HCT116 (cell line): ENCODE measurements around the gene GNAT1. TPM values are rescaled to one million over a fixed set of nuclear protein-coding genes. Genes with fewer than 3 reads are reported as not detected.

ENCODE experiments used
- ATAC-seq: fragments of 200-7000 bp; cut with Tn5 transposase; 2 replicates; pipeline ENCODE4 v1.9.1; 2020; ENCODE audit warnings: mild to moderate bottlenecking, moderate library complexity
- BruUV-seq: library from RNA; stranded (reverse); fragments of 400-500 nt; replicated peaks from 2 replicates; lab custom pipeline; 2021; lab: Mats Ljungman, UMichigan
- CTCF ChIA-PET: fragments of 300-600 bp; sonication (Branson Sonifier 250); formaldehyde crosslinking; loops from one replicate; lab custom pipeline; 2021; ENCODE audit warnings: antibody characterized with exemption; lab: Charles Lee
- POLR2A ChIA-PET: fragments of 300-600, 350-600 bp; sonication (Branson Sonifier 250); formaldehyde crosslinking; loops from one replicate; lab custom pipeline; 2021; ENCODE audit warnings: antibody characterized with exemption; lab: Charles Lee
- RAD21 ChIA-PET, 2 experiments: fragments of 300-600 bp; sonication (Branson Sonifier 250); formaldehyde crosslinking; loops; one replicate each; lab custom pipeline; 2023; ENCODE audit warnings: low total read pairs in 2 of 2; ENCODE audit not compliant: uncharacterized antibody in 2 of 2, unreplicated experiment in 2 of 2, low non-redundant PET in 1 of 2; lab: Charles Lee
- DNase-seq: peaks from one replicate; pipeline ENCODE4 v3.0.0-alpha.2; 2010; ENCODE audit warnings: low read depth, low spot score
- H2AFZ ChIP-seq: fragments of 200-600 bp; shearing (Covaris generic), sonication (generic); 2 replicates; pipeline ENCODE4 v1.6.1; 2017; ENCODE audit warnings: low read depth, mixed run types, mixed read lengths, antibody characterized with exemption, low read length; ENCODE audit not compliant: poor library complexity, severe bottlenecking
- H3K27ac ChIP-seq: 2 replicates; pipeline ENCODE4 v1.5.1; 2012; ENCODE audit warnings: low read depth, low read length
- H3K27me3 ChIP-seq: fragments of 200-600 bp; sonication (generic); 2 replicates; pipeline ENCODE4 v1.6.1; 2016; ENCODE audit warnings: mixed run types, low read length, mixed read lengths; ENCODE audit not compliant: insufficient read depth
- H3K36me3 ChIP-seq, 2 experiments: fragments of 200-500 bp in 1 of 2; fragments of 200-600 bp in 1 of 2; sonication (Bioruptor generic) in 1 of 2; sonication (generic) in 1 of 2; 2 replicates each; pipeline versions ENCODE4 v1.5.1 to v1.6.1; 2014 to 2016; ENCODE audit warnings: low read length in 2 of 2, inconsistent platforms in 1 of 2, mixed read lengths in 1 of 2, mixed run types in 1 of 2; ENCODE audit not compliant: insufficient read depth in 2 of 2, control insufficient read depth in 1 of 2
- H3K4me1 ChIP-seq, 2 experiments: fragments of 200-600 bp in 1 of 2; sonication (generic) in 1 of 2; 2 replicates each; pipeline versions ENCODE4 v1.5.1 to v1.6.1; 2012 to 2017; ENCODE audit warnings: low read length in 2 of 2, inconsistent platforms in 1 of 2, mild to moderate bottlenecking in 1 of 2, mixed read lengths in 1 of 2, mixed run types in 1 of 2, moderate library complexity in 1 of 2; ENCODE audit not compliant: insufficient read depth in 2 of 2, control insufficient read depth in 1 of 2
- H3K4me2 ChIP-seq: fragments of 200-600 bp; sonication (generic); 2 replicates; pipeline ENCODE4 v1.6.1; 2017; ENCODE audit warnings: mixed run types, low read length, mixed read lengths
- H3K4me3 ChIP-seq, 2 experiments: fragments of 200-600 bp in 1 of 2; sonication (generic) in 1 of 2; replicated peaks in 1 of 2; 2 replicates each; pipeline ENCODE4 v1.5.1; 2011 to 2016; ENCODE audit warnings: low read length in 2 of 2, control low read depth in 1 of 2, low read depth in 1 of 2, mild to moderate bottlenecking in 1 of 2, mixed read lengths in 1 of 2, mixed run types in 1 of 2
- H3K79me2 ChIP-seq: fragments of 200-600 bp; sonication (generic); 2 replicates; pipeline ENCODE4 v1.6.1; 2017; ENCODE audit warnings: mild to moderate bottlenecking, mixed run types, low read length, moderate library complexity, mixed read lengths; ENCODE audit not compliant: insufficient read depth
- H3K9ac ChIP-seq: fragments of 200-600 bp; sonication (generic); 2 replicates; pipeline ENCODE4 v1.6.1; 2016; ENCODE audit warnings: low read length, mixed read lengths
- H3K9me2 ChIP-seq: fragments of 200-600 bp; sonication (generic), shearing (Covaris generic); 2 replicates; pipeline ENCODE4 v1.6.1; 2017; ENCODE audit warnings: mixed run types, mild to moderate bottlenecking, moderate library complexity; ENCODE audit not compliant: insufficient read depth
- H3K9me3 ChIP-seq, 2 experiments: fragments of 200-500 bp in 1 of 2; fragments of 200-600 bp in 1 of 2; sonication (Bioruptor generic) in 1 of 2; sonication (generic) in 1 of 2; 2 replicates each; pipeline ENCODE4 v1.6.1; 2014 to 2017; ENCODE audit warnings: low read length in 2 of 2, mixed read lengths in 2 of 2, inconsistent platforms in 1 of 2, low read depth in 1 of 2, mild to moderate bottlenecking in 1 of 2, mixed run types in 1 of 2, moderate library complexity in 1 of 2; ENCODE audit not compliant: control insufficient read depth in 1 of 2, insufficient read depth in 1 of 2
- H4K20me1 ChIP-seq: fragments of 200-600 bp; sonication (generic), shearing (Covaris generic); 2 replicates; pipeline ENCODE4 v1.6.1; 2017; ENCODE audit warnings: mixed run types, mild to moderate bottlenecking, moderate library complexity; ENCODE audit not compliant: insufficient read depth
- CTCF ChIP-seq, 3 experiments: fragments of 200-600 bp in 1 of 3; sonication (generic) in 1 of 3; IDR thresholded peaks in 2 of 3; conservative IDR thresholded peaks in 1 of 3; 2 replicates each; pipeline ENCODE4 v1.5.1; 2012 to 2017; ENCODE audit warnings: low read depth in 2 of 3, low read length in 2 of 3, antibody characterized with exemption in 1 of 3, borderline replicate concordance in 1 of 3, control low read depth in 1 of 3, mild to moderate bottlenecking in 1 of 3, mixed read lengths in 1 of 3, mixed run types in 1 of 3, moderate library complexity in 1 of 3; ENCODE audit not compliant: insufficient read depth in 1 of 3
- ELF1 ChIP-seq: IDR thresholded peaks from 2 replicates; pipeline ENCODE4 v1.6.1; 2012; ENCODE audit warnings: low read depth, borderline replicate concordance
- EZH2phosphoT487 ChIP-seq: fragments of 200-600 bp; IDR thresholded peaks from 2 replicates; pipeline ENCODE4 v1.6.1; 2018; ENCODE audit warnings: antibody characterized with exemption, borderline replicate concordance
- RAD21 ChIP-seq: IDR thresholded peaks from 2 replicates; pipeline ENCODE4 v1.6.1; 2012; ENCODE audit warnings: low read depth, mild to moderate bottlenecking
- REST ChIP-seq: IDR thresholded peaks from 2 replicates; pipeline ENCODE4 v1.6.1; 2012; ENCODE audit warnings: low read depth
- SIN3A ChIP-seq: IDR thresholded peaks from 2 replicates; pipeline ENCODE4 v1.6.1; 2012; ENCODE audit warnings: low read depth
- TCF7L2 ChIP-seq: IDR thresholded peaks from 2 replicates; pipeline ENCODE4 v1.7.0; 2011; ENCODE audit warnings: borderline replicate concordance, inconsistent platforms; ENCODE audit not compliant: insufficient read depth, insufficient read length; ENCODE audit errors: extremely low read depth
- ZBTB33 ChIP-seq: IDR thresholded peaks from 2 replicates; pipeline ENCODE4 v1.6.1; 2011; ENCODE audit warnings: mild to moderate bottlenecking, low read length, moderate library complexity; ENCODE audit not compliant: insufficient replicate concordance; ENCODE audit errors: extremely low read depth
- ZFX ChIP-seq: fragments of 450-650 bp; IDR thresholded peaks from 2 replicates; pipeline ENCODE4 v1.6.1; 2017
- ZNF274 ChIP-seq: fragments of 200-500 bp; sonication (Bioruptor generic); IDR thresholded peaks from 2 replicates; pipeline ENCODE4 v1.6.1; 2014; ENCODE audit warnings: mild to moderate bottlenecking, low read depth, low read length, inconsistent platforms
- intact Hi-C: fragments of 100-400 bp; cut with micrococcal nuclease; formaldehyde crosslinking; loops from 2 replicates; pipeline ENCODE4 v1.10.0; 2022
- total RNA-seq: library from RNA; stranded (reverse); gene quantifications from one replicate; pipeline ENCODE4 v1.2.1, GENCODE V29; 2021; ENCODE audit not compliant: unreplicated experiment

GNAT1 gene
- total RNA-seq, 1 experiment from 2014 or later = not detected

DNA sequence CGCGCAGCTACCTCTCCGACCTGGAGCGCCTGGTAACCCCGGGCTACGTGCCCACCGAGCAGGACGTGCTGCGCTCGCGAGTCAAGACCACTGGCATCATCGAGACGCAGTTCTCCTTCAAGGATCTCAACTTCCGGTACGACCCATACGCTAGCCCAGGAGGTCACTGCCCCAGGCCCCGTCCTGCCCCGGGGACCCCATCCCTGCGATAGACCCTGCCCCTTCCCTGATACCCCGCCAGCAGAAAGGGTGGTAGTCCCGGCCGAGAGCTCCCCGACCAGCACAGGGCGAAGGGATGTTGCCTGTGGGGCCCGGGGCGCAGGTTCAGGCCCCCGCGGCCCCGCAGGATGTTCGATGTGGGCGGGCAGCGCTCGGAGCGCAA, 2.3 kb downstream of the GNAT1 start:
- no peak for DNase-seq
- ATAC-seq = no peak
- H3K9me3 ChIP-seq = no peaks in the 10 kb centered on the region
- H2AFZ ChIP-seq = no peak overlapping the region
- no TSS peak for BruUV-seq
- H3K9ac ChIP-seq = no peak overlapping the region
- H3K9me2 ChIP-seq = no peaks in the 10 kb centered on the region
- peaks cover 8 to 25% of the 10 kb centered on the region in 2 experiments; a peak in 3 of 4 replicates for H3K4me1 ChIP-seq
- ChIA-PET RAD21 (interaction anchor here (2.6 to 3.0 kb wide), 2 partner anchors 32 kb away, joined by 45 to 48 read pairs; no protein-coding TSS in a partner anchor), CTCF (interaction anchor here (1.7 to 5.8 kb wide), 4 partner anchors 26 to 73 kb away, joined by 6 to 164 read pairs (median 27); no protein-coding TSS in a partner anchor), POLR2A (no interaction called here)
- no peak overlapping the region for H3K4me3 ChIP-seq
- no peaks in the 10 kb centered on the region for H4K20me1 ChIP-seq
- H3K27me3 ChIP-seq = no peaks in the 10 kb centered on the region
- no peak overlapping the region for H3K4me2 ChIP-seq
- H3K27ac ChIP-seq = no peak overlapping the region
- no peaks in the 10 kb centered on the region for H3K36me3 ChIP-seq
- intact Hi-C loops = loop anchor here (1.0 to 2.0 kb wide), 2 partner anchors 33 to 63 kb away; no protein-coding TSS in a partner anchor
- H3K79me2 ChIP-seq = no peaks in the 10 kb centered on the region
- TF ChIP-seq TCF7L2 (no peak), RAD21 (no peak), ZBTB33 (no peak), CTCF (IDR thresholded peaks at IDR 0.05 in 2 of 3, conservative IDR thresholded peaks at IDR 0.05 in 1 of 3; ENCODE audit: borderline replicate concordance in 1 of 3, insufficient read depth in 1 of 3, low read depth in 2 of 3, low read length in 2 of 3) (no peak), ZNF274 (no peak), REST (no peak), EZH2phosphoT487 (no peak), ELF1 (no peak), SIN3A (no peak), ZFX (no peak)
